GM19438 (cell line): ENCODE results near the gene PRXL2C.
"Not testable (repeated sequence)": the region's sequence is repeated elsewhere in the genome, so short reads cannot be mapped to it uniquely, and the experiment has no call there.

ENCODE experiments used
- ATAC-seq: cut with Tn5 transposase; IDR thresholded peaks from one replicate; pipeline ENCODE4 v1.9.1; 2021; ENCODE audit warnings: low read depth; ENCODE audit not compliant: unreplicated experiment

Gene PRXL2C, protein sequence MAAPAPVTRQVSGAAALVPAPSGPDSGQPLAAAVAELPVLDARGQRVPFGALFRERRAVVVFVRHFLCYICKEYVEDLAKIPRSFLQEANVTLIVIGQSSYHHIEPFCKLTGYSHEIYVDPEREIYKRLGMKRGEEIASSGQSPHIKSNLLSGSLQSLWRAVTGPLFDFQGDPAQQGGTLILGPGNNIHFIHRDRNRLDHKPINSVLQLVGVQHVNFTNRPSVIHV

GRCh38 chr9:96655198-96655851 lies at the start of gene PRXL2C:
Gene PRXL2C, minus strand, starts transcription at chr9:96655317. Its CDS starts 36 bp downstream, at chr9:96655281.
- ATAC-seq = peak; percentile 74

- ATAC-seq = not testable (repeated sequence)
Observed at GRCh38 chr9:96700721-96701375, 45.7 kb upstream of the PRXL2C start.

DNA sequence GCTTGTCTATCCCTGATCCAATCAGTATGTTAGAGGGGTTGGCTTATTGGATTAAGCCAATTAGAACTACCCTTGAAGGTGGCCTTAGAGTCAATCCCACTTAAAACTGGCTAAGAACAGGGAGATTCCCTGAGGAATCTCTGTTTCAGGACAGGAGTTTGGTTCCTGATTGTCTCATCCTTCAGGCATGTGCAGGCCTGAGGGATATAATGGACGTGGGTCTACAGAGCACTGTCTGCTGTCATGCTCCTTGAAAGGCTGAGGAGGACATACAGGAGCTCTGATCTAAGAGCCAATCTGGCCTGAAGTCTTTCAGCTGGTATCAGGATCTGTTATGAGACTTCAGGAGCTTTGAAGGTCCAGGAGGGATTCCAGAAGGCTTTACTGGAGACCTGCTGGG lies 36.2 kb upstream of the PRXL2C start:
- ATAC-seq = no peak

DNA sequence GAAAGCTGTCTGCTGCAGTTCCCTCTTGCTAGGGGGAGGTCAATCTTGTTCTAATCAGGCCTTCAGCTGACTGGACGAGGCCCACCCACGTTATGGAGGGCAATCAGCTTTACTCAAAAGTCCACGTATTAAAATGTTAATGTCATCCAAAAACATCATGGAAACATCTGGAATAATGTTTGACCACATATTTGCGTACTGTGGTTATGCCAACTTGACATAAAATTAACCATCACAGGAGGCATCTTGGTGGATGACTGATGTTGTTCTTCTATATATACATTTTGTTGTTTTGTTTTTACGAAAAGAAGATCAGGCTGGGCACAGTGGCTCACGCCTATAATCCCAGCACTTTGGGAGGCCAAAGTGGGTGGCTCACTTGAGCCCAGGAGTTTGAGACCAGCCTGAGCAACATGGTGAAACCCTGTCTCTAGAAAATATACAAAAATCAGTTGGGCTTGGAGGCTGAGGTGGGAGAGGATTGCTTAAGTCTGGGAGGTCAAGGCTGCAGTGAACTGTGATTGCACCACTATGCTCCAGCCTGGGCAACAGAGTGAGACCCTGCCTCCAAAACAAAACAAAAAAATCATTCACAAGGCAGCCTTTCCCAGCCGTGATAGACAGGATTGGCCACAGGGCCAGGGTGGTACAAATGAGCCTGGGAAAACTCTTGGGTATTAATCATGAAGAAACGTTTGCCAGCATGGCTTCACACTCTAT lies 33.8 kb upstream of the PRXL2C start:
- ATAC-seq = no peak

DNA sequence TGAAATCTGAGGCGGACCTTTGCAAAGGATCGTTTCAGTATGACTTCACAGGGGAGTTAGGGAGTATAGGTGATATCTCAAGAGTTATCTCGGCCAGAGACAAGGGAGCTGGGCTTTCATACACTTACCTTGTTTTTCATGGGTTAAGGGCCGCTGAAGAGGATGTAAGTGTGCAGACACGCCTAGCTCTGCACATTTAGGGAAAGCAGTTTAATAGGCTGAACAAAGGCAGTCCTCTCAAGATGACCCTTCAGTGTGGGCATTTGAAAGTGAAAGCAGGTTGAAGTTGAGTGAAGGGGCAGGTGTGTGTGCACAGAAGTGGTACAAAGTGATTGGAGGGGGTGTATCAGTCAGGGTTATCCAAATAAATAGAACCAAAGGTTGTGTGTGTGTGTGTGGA lies 33.1 kb upstream of the PRXL2C start:
- ATAC-seq = no peak

- no peak for ATAC-seq
Observed at GRCh38 chr9:96686638-96687335, 31.7 kb upstream of the PRXL2C start.

DNA sequence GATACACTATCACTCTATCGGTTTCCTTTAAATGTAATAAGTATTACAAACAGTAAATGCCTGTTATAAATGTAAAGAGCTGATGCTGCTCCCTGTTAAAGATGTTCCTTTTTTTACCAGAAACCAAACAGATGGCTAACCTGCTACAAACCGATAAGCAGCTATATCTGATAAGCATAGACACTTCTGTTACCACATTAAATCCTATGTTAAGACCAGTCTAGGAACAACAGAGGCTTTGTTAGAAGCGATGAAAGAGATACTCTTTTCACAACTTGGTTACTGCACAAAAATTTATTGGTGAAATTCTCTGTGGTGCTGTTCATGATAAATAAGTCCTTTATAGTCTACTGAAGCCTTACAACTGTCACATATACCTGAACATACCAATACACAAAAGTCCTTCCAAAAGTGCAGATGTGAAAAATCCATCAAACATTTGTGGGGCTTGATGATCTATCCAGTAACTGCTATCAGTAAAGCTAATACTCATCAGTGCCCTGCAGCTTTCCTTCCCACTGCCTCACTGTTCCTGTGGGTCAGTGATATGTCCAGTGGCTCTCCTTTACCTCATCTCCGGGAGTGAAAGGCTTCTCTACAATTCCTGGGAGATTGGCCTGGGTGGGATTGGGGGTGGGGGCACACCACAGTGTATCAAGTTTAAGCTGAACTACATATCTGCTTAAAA lies 25.8 kb upstream of the PRXL2C start:
- no peak for ATAC-seq

- ATAC-seq = no peak
Observed at GRCh38 chr9:96674906-96675538, 19.9 kb upstream of the PRXL2C start.

GRCh38 chr9:96673786-96674185 lies 18.7 kb upstream of the PRXL2C start:
- ATAC-seq = not testable (repeated sequence)

DNA sequence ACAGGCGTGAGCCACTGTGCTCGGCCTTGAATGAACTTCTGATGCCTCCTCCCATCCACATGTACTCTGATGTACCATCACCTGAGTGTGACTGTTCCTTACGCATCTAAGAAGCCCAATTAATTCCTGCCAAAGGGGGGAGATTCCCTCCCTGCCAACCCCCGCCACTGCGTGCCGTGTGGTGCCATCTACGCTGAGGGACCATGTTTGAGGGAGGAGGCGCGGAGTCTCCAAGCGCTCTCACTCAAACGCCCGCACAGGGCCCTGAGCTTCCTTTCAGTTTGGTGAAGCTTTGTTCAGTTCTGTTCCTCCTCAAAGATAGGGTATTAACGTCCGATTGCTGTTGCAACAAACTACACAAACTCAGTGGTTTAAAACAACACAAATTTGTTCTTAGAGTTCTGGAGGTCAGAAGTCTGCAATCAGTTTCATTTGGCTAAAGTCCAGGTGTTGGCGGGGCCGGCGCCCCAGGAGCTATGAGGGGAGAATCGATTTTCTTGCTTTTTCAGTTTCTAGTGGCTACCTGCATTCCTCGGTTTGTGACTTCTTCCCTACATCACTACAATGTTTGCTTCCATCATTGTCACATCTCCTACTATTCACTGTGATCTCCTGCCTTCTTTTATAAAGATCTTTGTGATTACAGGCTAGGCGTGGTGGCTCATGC lies 13.9 kb upstream of the PRXL2C start:
- ATAC-seq = no peak

GRCh38 chr9:96667363-96667728 lies 12.2 kb upstream of the PRXL2C start:
- ATAC-seq = no peak

- ATAC-seq = not testable (repeated sequence)
Observed at GRCh38 chr9:96666653-96667362, 11.7 kb upstream of the PRXL2C start.

DNA sequence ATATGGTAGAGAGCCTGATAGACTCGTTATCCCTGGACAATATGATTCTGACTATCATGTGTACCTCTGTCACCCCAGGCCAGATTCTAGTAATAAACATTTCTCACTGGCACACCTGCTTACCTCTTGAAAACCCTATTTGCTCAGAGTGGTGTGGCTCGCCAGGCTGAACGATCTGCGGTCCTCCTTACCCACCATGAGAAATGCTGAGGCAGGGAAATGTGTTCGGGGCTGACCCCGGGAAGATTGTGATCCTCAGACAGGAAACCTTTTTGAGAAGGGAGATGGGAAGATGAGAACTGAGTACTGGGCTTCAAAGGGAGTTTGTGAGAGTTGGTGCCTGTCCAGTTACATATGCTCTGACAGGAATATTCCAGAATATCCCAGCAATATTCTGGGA lies 10.7 kb upstream of the PRXL2C start:
- no peak for ATAC-seq

DNA sequence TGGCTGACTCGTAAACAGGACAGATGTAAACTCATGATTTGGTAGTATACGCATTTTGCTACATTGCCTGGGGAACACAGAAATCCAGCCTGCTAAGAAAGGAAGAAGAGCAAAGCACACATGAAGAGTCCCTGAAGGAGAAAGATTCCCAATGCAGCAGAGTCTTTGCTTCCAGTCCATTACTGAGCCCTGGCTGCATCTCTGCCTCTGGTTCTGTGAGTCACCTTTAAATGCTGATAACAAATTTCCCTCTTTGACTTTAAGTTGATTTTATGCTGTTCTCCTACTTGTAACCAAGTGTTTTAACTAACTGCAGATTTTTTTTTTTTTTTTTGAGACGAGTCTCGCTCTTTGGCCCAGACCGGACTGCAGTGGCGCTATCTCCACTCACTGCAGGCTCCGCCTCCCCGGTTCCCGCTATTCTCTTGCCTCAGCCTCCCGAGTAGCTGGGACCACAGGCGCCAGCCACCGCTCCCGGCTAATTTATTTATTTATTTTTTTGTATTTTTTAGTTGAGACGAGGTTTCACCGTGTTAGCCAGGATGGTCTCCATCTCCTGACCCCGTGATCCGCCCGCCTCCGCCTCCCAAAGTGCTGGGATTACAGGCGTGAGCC lies 8.5 kb upstream of the PRXL2C start:
- ATAC-seq = no peak

GRCh38 chr9:96661711-96662110 lies 6.6 kb upstream of the PRXL2C start:
- ATAC-seq = no peak

DNA sequence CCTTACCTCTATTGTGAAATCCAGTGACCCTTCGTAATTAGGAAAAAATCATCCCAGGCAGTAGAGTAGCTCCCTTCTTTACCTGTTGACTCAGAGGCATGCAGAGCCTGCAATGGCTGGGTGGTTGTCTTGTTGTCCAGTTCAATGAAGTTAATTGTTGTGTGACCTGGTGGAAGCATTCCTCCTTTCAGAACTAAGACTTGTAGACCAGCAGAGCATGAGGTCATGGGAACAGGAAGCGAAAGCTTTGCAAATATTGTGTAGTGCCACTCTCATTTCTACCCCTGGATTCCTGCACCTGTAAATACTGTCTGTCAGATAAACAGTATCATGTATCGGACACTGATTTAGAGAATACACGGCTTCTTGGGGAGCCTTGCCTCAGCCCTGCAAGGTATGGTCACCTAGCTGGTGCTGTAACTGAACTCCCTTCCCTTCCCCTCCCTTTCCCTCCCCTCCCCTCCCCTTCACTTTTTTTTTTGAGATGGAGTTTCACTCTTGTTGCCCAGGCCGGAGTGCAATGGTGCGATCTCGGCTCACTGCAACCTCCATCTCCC lies 5.7 kb upstream of the PRXL2C start:
- ATAC-seq = no peak

DNA sequence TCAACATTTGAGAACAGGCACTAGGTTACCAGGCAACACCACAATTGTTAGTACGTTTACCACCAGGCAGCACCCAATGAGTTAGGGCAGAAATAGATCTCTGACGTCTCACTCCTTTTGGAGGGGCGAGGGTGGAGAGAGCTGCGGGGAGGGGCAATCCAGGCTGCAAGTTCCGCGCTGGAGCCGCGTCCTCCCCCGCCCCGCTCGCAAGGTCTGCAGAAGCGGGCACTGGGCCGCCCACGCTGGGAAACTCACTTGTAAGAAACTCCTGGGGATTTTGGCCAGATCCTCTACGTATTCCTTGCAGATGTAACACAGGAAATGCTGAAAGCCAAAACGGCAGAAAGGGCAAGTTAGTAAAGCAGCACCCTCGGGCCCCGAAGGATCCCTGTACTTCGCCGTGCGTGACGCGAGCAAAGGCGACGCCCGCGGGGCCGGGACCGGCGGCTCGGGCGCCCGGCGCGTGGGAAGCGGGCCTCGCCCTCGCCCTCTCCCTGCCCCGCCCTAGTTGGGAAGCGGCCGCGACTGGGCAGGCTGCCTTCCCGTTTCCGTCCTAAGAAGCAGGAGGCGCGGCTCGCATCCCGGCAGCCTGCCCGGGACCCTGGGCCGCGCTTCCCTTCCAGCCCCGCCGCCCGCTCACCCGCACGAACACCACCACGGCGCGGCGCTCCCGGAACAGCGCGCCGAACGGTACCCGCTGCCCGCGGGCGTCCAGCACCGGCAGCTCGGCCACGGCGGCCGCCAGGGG lies 493 bp downstream of the PRXL2C start:
- ATAC-seq = peak; percentile 43
